Ureter (tissue), 1 donor: ENCODE measurements around the gene PGS1. TPM values are rescaled to one million over a fixed set of nuclear protein-coding genes. Genes with fewer than 3 reads are reported as not detected.

Experiments used
- DNase-seq: peaks from one replicate; pipeline ENCODE4 v3.0.0-alpha.2; 2020; ENCODE audit warnings: low spot score
- total RNA-seq: library from RNA; stranded (reverse); gene quantifications from one replicate; pipeline ENCODE4 v1.2.4, GENCODE V29; 2023
- donor health status: DM: yes; HTN: yes; CAD: no.

PGS1 gene
- total RNA-seq, 1 donor from 2014 or later: 73.2 TPM

- no peak for DNase-seq
Observed at GRCh38 chr17:78408476-78409050, 30.1 kb downstream of the PGS1 start.

DNA sequence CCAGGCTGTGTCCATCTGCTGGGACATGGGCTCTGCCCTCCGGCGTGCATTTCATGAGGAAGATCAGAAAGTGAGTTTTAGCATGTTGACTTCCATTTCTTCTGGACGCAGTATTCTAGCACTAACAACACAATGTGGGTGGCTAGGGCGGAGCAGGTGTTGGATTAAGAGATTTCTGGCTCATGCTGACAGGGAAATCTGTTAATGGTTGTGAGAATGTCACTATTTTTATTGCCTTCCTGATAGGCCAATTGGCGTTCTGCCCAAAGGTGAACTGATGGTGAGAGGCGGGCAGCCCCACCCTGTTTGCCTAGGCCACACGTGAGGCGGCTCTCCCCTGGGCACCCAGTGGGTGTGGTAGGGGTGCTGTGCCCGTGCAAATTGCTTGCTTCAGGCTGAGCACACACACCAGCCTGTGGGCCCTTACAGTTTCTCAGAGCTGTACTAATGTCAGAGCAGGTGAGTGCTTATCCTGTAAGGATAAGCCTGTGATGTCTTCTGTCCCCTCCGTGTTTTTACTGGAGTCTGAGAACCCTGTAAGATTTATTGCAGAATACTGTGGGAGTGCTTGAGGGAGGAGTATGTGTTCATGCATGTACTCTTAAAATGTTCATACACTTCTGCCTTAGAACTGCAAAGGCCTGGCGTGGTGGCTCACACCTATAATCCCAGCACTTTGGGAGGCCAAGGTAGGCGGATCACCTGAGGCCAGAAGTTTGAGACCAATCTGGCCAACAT lies 30.9 kb downstream of the PGS1 start:
- peak; percentile 67 for DNase-seq

DNA sequence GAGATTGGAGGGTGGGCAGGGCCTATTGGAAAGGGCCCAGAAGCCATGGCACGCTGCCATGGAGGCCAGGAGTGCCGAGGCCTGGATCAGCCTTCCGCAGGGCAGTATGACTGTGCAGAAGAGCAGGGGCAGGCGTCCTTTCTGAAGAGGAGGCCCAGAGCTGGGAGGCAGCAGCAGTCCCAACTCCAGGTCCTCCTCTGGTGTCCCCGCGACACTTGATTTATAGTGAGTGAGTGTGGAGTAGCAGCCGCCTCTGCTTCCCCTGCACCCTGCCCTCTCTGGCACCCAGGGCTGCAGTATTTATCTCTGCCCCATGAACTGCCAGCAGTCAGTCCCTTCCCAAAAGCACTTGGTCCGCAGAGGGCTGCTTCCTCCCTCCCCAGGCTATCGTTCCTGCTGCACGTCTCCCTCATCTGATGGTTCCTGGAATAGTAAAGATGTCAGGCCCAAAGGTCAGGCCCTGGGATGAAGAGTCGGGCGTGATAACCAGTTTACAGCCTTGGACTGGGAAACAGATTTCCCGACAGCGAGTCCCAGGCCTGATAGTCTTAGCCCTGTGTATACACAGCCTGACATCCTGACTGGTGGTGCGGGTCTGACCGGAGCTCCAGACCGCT lies 32.9 kb downstream of the PGS1 start:
- no peak for DNase-seq

- DNase-seq: no peak
Observed at GRCh38 chr17:78412403-78412802, 34.0 kb downstream of the PGS1 start.

GRCh38 chr17:78414178-78415162 lies 36.0 kb downstream of the PGS1 start:
- DNase-seq: no peak

GRCh38 chr17:78415821-78416711 lies 37.6 kb downstream of the PGS1 start:
- DNase-seq: no peak

GRCh38 chr17:78416791-78417530 lies 38.5 kb downstream of the PGS1 start:
- DNase-seq: no peak

GRCh38 chr17:78417531-78417909 lies 39.1 kb downstream of the PGS1 start:
- no peak for DNase-seq

DNA sequence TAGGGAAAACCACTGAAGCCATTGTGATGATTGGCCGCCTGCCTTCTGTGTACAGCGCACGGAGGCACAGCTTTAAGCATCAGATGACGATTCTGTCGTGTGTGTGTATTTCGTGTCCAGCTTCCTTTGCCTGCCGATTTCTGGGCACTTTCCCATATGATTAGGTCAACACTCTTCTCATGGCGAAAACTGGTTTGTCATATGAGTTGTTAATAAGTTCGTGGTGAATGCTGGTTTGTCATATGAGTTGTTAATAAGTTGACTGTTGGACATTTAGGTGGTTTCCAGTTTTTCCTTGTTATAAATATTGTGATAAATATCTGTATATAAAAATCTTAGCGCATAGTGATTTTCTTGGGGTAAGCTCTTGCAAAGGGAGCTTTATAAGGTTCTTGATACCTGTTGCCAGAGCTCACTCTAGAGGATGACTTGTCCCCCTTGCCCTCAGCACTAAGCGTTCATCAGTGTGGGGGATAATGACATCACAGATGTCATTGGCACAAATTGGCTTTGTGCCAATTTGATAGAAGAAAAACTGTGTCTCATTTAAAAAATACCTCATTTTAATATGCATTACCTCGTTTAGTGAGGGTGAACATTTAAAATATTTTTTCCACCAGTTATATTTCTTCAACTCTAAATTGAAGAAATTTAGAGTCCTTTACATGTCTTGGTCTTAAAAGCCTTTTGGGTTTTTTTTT lies 40.0 kb downstream of the PGS1 start:
- DNase-seq: no peak

DNA sequence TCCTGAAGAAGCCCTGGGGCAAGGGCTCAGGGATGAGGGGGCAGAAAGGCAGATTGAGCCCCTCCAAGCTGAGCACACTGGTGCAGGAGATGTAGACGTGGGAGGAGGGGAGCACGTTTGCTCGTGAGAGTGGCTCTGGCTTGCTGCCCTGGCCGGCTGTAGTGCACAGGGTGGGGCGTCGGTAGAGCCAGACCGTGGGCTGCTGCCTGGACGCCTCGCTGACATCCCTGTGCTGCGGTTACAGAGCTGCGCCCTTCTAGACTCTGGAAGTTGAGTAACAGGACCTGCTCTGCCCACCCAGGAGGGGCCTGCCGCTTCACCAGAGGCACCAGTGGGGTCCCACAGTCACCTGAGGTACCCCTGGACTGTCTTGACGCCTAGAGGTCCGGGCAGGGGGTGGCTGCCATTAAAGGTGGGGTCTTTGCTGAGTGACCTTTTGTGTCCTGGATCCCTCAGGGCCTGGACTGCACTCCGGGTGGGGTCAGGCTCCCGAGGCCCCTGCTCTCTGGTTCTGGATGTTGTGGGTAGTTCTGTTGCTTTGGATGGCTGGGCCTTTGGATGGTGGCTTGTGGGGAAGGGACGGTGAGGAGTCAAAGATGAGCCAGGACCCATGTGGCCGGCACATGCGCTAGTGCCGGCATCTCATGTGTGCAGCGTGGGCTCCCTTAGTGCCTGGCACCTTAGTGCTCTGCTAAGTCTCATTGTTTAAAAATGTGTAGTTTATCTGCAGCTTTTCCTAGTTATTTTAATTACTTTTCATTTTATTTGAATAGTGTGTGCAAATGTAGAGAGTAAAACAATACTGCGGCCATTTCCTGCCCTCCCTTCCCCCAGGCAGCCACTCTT lies 41.7 kb downstream of the PGS1 start:
- DNase-seq: no peak

DNA sequence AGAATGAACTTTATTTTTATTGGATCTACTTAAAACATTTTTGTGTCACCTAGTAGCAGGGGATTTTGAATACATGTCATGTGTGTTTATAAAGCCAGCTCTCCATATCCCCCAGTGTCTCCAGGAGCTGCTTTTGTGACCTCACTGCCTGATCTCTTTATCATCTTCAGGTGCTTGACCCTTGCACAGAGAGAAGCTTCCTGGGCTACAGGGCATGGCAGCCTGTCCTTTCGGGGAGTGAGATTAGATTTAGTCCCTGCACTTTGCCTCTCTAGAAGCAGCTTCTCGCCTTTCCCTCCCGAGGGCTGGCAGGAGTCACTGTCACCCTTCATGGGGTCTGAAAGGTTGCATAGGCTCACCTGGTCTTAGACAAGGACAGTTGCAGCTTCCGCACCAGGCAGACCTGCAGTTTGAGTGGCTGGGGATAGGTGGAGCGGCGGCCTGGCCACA lies 42.7 kb downstream of the PGS1 start:
- no peak for DNase-seq

GRCh38 chr17:78421534-78422266 lies 43.3 kb downstream of the PGS1 start:
- DNase-seq: peak; percentile 77

- DNase-seq: no peak
Observed at GRCh38 chr17:78422267-78422605, 43.8 kb downstream of the PGS1 start.

DNA sequence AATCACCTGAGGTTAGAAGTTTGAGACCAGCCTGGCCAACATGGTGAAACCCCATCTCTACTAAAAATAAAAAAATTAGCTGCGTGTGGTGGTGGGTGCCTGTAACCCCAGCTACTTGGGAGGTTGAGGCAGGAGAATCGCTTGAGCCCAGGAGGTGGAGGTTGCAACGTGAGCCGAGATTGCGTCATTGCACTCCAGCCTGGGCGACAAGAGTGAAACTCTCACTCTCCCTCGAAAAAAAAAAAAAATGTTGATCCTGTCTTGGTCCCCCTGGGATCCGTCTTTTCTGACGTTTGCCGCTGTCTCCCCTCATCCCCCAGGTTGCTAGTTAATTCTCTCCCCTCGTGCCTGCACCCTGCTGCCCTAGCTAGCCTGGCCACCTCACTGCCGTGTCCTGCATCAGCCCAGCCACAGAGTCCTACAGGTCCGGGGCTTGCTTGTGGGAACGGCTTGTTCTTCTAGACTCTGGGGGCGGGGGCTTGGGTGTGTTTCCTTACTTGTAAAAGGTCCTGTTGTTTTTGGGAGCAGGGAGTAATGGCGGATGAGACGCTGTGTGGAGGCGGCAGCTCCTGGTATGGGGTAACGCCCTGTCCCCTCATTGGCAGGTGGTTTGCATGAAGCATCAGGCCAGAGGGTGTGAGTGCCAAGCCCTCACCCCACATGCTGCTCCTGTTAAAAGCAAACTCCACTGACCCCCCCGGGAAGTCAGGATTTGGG lies 44.6 kb downstream of the PGS1 start:
- no peak for DNase-seq

DNA sequence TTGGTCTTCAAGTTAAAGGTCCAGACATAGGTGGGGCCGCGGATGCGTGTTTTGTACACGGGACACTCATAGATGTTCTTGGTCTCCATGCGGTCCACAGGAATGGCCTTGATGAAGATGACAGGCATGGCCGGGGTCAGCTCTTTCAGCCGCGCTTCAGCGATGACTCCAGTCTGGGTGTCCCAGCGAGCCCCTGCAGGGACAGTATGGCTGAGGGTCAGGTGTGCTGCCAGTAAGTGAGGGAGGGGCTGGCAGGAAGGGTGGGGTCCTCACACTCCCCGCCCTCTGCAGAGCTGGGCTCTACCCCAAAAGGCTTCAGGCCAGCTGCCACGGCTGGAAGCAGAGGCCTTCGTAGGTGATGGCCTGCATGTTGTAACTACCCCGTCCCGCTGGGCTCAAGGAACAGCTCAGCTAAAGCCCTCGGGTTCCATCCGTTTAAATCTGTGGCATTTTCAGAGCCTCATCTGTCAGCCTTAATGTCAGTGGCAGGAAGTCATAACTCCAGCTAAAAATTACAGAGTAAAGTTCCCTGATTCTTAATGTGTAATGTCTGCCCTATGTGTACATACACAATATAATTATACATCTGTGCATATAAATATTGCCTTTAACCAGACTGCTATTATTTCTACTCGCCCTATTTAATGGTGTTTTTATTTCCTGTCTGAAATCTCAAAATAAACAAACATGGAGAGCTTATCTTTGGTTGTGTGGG lies 45.7 kb downstream of the PGS1 start:
- no peak for DNase-seq

DNA sequence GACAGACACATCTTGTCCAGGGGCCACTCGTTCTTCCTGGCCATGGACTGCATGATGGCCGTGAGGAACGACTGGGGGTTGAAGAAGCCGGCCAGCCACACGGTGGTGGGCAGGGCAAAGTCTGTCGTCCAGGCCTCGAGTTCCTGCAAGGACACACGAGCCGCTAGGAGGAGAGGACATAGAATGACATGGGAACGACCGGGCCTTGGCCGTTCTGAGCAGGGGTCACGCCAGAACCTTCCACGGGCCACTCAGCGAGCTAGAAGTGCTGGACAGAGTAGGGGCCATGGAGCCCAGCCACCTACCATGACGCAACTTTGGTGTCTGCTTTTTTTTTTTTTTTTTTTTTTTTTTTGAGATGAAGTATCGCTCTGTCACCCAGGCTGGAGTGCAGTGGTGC lies 47.0 kb downstream of the PGS1 start:
- DNase-seq: no peak
